Effector memory CD4-positive, alpha-beta T cell (primary cell): ENCODE results near the gene C11orf91.
"Not testable (repeated sequence)": the region's sequence is repeated elsewhere in the genome, so short reads cannot be mapped to it uniquely, and the experiment has no call there.

Experiments
- DNase-seq, 3 donors: peaks; one replicate each; pipeline ENCODE4 v3.0.0-alpha.2; 2020
- H3K27ac ChIP-seq: 2 replicates; pipeline ENCODE4 v1.7.0; 2013; ENCODE audit warnings: mild to moderate bottlenecking, low read length, moderate library complexity; ENCODE audit not compliant: insufficient read depth, poor library complexity, severe bottlenecking
- H3K27me3 ChIP-seq: replicated peaks from 2 replicates; pipeline ENCODE4 v1.7.0; 2013; ENCODE audit warnings: mild to moderate bottlenecking, low read length; ENCODE audit not compliant: insufficient read depth, control insufficient read depth, poor library complexity, severe bottlenecking
- H3K36me3 ChIP-seq: 2 replicates; pipeline ENCODE4 v1.7.0; 2013; ENCODE audit warnings: mild to moderate bottlenecking, low read length, moderate library complexity; ENCODE audit not compliant: control insufficient read depth, insufficient read depth
- H3K4me1 ChIP-seq: 2 replicates; pipeline ENCODE4 v1.7.0; 2013; ENCODE audit warnings: low read length, mild to moderate bottlenecking; ENCODE audit not compliant: control insufficient read depth, insufficient read depth, poor library complexity, severe bottlenecking
- H3K4me3 ChIP-seq: 2 replicates; pipeline ENCODE4 v1.7.0; 2013; ENCODE audit warnings: low read length, low read depth, mild to moderate bottlenecking; ENCODE audit not compliant: insufficient read depth, poor library complexity, severe bottlenecking
- H3K9me3 ChIP-seq: 2 replicates; pipeline ENCODE4 v1.7.0; 2013; ENCODE audit warnings: mild to moderate bottlenecking, low read length, moderate library complexity; ENCODE audit not compliant: control insufficient read depth

Gene C11orf91

GRCh38 chr11:33708985-33709384 is 8.4 kb upstream of the C11orf91 start:
- no peak for DNase-seq
- Histone ChIP-seq H3K9me3 (no peaks in the 10 kb centered on the region), H3K27me3 (no peaks in the 10 kb centered on the region), H3K4me1 (no peaks in the 10 kb centered on the region), H3K36me3 (peaks cover 26% of the 10 kb centered on the region), H3K27ac (no peak overlapping the region), H3K4me3 (no peak overlapping the region)

GRCh38 chr11:33707831-33708230 is 7.2 kb upstream of the C11orf91 start:
- H3K4me3 ChIP-seq, H3K27ac ChIP-seq, H3K9me3 ChIP-seq, H3K27me3 ChIP-seq, H3K4me1 ChIP-seq, DNase-seq: not testable (repeated sequence)
- peaks cover 24% of the 10 kb centered on the region for H3K36me3 ChIP-seq

DNA sequence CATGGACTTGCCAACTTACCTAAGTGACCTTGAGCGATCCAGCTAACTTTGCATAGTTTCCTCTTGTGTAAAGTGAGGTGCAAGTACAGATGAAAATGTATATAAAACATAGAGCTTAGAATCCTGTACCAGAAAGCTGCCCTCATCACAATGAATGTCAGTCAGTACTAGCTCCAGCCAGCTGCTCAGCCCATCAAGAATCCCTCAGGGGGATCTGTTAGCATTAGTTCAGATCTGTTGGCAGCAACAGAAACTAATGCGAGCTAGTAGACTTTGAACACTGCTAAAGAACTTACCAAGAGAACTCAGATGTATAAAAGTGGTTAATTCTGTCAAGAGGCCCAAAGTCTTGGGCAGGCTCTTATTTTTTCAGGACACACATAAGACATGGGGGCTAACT is 6.3 kb upstream of the C11orf91 start:
- Histone ChIP-seq H3K36me3 (peaks cover 24% of the 10 kb centered on the region), H3K4me1 (no peaks in the 10 kb centered on the region), H3K9me3 (no peaks in the 10 kb centered on the region), H3K27me3 (no peaks in the 10 kb centered on the region), H3K4me3 (no peak overlapping the region), H3K27ac (no peak overlapping the region)
- DNase-seq: no peak

GRCh38 chr11:33706546-33706945 is 5.9 kb upstream of the C11orf91 start:
- H3K36me3 ChIP-seq: peaks cover 24% of the 10 kb centered on the region
- DNase-seq: no peak
- no peak overlapping the region for H3K4me3 ChIP-seq
- H3K9me3 ChIP-seq: no peaks in the 10 kb centered on the region
- no peak overlapping the region for H3K27ac ChIP-seq
- peaks cover under 1% of the 10 kb centered on the region for H3K4me1 ChIP-seq
- H3K27me3 ChIP-seq: no peaks in the 10 kb centered on the region

DNA sequence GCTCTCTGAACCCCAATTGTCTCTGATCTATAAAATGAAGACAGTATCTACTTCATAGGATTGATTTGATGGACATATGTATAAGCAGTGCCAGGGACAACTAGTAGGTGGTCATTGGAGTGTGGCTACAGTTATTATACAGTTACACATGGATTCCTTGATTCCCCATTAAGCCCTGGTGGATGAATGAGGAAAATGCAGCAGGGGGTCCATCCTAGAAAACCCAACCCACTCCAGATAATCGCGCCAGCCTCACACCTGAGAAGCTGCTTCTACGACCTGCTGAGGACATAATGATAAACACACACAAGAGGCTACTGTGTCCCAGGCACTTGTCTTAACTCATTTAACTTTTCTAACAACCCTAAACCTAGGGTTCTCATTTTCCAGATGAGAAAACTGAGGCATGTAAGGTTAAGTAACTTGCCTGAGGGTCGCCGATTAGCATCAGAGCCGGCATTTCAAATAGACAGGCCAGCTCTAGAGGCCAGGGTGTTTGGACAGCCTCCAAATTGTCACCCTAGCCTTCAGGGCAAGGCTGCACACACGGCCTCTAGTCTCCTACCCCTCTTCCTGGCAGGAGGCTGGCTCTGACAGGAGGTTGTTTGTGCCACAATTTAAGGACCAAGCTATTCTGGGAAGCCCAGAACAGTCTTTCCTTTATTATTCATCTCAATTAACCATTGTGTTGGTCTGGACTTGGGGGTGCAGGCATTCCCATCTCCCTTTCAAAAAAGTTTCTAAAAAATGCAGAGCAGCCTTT is 3.8 kb upstream of the C11orf91 start:
- DNase-seq: no peak
- Histone ChIP-seq H3K36me3 (peaks cover 11% of the 10 kb centered on the region), H3K9me3 (no peaks in the 10 kb centered on the region), H3K27ac (no peak overlapping the region), H3K4me3 (no peak overlapping the region), H3K4me1 (peaks cover 12% of the 10 kb centered on the region), H3K27me3 (no peaks in the 10 kb centered on the region)

- Histone ChIP-seq H3K27ac (no peak overlapping the region), H3K9me3 (no peaks in the 10 kb centered on the region), H3K27me3 (no peaks in the 10 kb centered on the region), H3K36me3 (peaks cover 4% of the 10 kb centered on the region), H3K4me1 (peaks cover 12% of the 10 kb centered on the region), H3K4me3 (no peak overlapping the region)
- no peak for DNase-seq
Measured at GRCh38 chr11:33703788-33704187, 3.2 kb upstream of the C11orf91 start.

GRCh38 chr11:33703234-33703633 is 2.6 kb upstream of the C11orf91 start:
- Histone ChIP-seq H3K27ac (no peak overlapping the region), H3K4me1 (peaks cover 12% of the 10 kb centered on the region)

DNA sequence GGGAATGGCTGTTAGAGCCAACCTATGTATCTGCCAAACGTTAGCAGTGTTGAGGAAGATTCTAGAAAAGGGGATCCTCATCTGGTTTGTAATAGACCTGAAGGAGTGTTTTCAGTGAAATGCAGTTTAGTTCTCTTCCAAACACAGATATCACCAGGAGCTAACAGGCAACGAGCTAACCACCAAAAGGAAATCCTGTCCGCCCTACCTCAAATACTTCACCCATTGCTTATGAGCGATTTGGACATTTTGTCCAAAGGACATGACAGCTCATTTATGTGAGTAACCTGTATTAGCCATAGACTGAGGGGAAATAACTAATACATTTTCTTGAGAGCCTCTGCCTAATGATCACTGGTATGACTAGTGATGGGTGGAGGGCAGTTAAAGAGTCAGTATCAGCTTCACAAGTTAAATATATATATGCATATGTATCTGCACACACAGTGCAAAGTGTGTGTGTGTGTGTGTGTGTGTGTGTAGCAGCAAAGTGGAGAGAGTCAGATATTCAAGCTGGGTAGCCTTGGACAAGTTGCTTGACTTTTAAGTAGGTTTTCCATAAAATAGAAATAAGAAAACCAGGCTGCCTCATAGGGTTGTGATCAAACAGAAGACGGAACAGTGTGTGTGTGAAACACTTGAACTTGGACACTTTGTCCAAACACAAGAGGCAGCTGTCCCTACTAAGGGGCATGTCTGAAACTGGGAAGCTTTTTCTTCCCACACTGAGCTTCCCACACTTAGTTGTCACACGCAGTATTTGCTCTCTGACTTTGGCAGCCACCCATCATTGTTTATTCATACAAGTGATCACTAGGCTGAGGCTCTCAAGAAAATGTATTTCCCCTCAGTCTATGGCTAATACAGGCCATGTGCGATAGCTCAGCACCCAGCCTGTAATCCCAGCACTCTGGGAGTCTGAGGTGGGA is 940 bp upstream of the C11orf91 start:
- no peak for DNase-seq
- no peaks in the 10 kb centered on the region for H3K27me3 ChIP-seq
- H3K4me3 ChIP-seq: peak overlapping the region; percentile 63
- no peaks in the 10 kb centered on the region for H3K36me3 ChIP-seq
- no peaks in the 10 kb centered on the region for H3K9me3 ChIP-seq
- H3K4me1 ChIP-seq: peaks cover 12% of the 10 kb centered on the region
- no peak overlapping the region for H3K27ac ChIP-seq

More at GRCh38 chr11:33703234-33703633, 2.6 kb upstream of the C11orf91 start:
- Histone ChIP-seq H3K36me3 (no peaks in the 10 kb centered on the region), H3K4me3 (no peak overlapping the region), H3K27me3 (no peaks in the 10 kb centered on the region), H3K9me3 (no peaks in the 10 kb centered on the region)
- DNase-seq: no peak

GRCh38 chr11:33700063-33700501 is 544 bp downstream of the C11orf91 start:
- H3K4me1 ChIP-seq: peaks cover 12% of the 10 kb centered on the region
- DNase-seq: no peak
- H3K27ac ChIP-seq: no peak overlapping the region
- H3K36me3 ChIP-seq: no peaks in the 10 kb centered on the region
- no peaks in the 10 kb centered on the region for H3K27me3 ChIP-seq
- no peaks in the 10 kb centered on the region for H3K9me3 ChIP-seq
- peak overlapping the region; percentile 63 for H3K4me3 ChIP-seq
